NAMALWA (cell line): ENCODE results near the gene TOPBP1.
"Not testable (repeated sequence)": the region's sequence is repeated elsewhere in the genome, so short reads cannot be mapped to it uniquely, and the experiment has no call there.

ENCODE experiments used
- DNase-seq: peaks from one replicate; pipeline ENCODE4 v3.0.0-alpha.2; 2015; ENCODE audit warnings: low spot score

Gene TOPBP1

DNA sequence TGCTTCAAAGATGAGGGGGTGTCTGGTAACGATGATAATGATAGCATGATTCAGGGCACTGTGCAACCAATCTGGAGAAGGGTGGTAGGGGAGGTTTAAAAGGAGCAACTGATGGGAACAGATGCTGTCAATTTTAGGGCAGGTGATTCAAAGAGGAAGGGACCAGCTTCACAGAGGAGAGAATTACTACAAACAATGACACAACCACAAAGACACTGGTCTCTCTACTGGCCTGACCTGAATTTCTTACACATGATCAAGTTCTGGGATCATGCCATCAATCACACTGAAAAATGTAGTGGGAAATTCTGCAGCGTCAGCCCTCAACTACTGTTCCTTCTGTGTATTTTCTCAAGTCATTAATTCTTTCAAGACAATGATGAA, 90.8 kb downstream of the TOPBP1 start:
- no peak for DNase-seq

DNA sequence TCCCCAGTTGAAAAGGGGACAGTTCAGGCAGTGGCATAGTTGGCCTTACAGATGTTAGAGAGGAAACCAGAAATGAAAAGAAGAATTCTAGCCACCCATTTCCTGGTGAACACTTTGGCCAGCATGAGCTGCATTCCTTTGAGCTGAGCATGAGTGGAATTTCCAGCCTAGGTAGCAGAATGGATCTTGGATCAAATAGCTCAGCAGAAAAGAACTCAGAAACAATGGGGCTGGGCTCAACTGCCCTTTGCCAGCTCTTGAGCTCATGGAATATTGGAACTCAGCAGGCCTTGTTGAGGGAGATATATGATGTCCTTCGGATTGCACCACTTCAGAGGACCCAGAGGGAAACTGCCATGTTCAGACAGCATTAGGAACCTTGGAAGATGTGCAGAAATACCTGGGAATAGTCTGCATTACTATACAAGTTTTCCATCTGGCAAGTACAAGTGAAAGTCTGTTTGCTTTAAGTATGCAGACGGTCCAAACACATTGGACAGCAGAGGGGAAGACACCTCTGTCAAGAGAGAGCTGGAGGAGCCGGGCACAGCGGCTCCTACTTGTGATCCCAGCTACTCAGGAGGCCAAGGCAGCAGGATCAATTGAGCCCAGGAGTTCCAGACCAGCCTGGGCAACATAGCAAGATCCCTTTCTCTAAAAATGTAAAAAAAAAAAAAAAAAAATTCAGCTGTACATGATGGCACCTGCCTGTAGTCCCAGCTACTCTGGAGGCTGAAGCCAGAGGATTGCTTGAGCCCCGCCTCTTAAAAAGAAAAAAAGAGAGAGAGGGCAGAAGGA, 91.4 kb downstream of the TOPBP1 start:
- no peak for DNase-seq

DNA sequence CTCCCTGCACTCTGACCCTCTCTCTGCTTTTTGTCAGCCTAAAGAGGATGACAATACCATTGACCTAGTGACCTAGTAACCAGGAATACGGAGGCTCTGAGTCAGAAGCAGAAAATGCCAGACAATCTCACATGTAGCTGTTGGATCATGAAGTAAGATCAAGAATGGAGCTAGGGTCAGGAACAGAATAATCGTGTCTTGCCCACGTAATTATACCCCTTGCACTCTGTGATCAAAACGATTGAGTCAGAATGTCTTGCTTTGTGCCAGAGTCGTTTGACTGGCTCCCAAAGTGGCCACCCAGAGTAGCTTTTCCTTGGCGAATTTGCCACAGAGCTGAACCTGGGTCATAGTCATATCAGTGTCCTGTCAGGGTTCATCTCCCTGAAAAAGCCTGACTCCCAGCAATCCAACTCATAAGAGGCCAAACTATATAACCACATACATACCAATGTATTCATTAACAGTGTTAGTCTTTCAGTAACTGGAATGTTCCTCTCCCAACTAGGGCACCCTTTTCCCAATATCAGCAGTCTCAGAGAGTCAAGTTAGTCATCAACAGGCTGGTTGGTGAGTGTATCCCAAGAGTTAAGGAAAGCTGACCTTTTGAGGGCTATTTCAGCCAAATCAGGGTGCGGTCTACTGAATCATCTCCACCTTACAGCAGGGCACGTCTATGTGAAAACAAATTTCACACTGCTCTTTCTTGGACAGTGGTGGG, 93.3 kb downstream of the TOPBP1 start:
- DNase-seq = no peak

DNA sequence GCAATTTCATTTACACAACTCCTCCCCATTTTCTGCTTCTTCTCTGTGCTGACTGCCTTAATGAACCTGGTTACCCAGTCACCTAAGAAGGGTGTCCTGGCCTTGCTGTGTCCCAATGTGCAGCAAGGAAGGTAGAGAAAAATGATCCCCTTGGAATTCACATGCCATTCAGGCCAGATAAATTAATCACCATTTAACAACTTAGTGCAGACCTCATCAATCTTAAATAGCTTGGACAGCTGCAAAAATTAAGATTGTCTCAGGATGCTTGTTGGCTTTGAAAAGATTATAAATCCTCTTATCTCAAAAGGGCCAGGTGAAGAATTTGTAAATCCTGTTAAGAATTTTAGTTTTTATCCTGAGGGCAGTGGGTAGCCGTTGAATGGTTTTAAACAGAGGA, 97.9 kb downstream of the TOPBP1 start:
- no peak for DNase-seq

DNA sequence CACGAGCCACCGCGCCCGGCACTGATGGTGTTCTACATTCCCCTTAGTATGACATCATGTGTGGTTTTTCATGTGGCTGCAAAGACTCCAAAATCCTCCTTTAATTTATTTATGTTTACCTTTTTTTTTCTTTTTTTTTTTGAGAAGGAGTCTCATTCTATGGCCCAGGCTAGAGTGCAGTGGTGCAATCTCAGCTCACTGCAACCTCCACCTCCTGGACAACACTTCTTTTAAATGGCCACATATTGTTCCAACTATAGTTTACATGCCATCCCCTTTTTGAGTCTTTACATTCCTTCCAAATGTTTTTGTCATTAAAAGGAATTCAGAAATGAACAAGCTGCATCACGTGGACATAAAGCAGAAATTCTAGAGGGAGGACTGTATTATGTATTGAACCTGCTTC, 98.6 kb downstream of the TOPBP1 start:
- no peak for DNase-seq

DNA sequence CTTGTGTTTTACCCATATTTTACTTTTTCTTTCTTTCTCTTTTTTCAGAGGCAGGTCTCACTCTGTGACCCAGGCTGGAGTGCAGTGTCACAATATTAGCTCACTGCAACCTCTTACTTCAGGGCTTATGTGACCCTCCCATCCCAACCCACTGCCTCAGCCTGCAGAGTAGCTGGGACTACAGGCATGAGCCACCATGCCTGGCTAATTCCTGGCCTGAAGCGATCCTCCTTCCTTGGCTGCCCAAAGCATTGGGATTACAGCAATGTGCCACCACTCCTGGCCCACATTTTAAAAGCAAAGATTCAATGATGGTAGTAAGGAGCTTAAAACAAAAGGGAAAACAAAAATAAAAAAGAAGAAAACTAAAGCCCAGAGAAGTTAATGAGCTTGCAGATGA, 99.4 kb downstream of the TOPBP1 start:
- DNase-seq = no peak

DNA sequence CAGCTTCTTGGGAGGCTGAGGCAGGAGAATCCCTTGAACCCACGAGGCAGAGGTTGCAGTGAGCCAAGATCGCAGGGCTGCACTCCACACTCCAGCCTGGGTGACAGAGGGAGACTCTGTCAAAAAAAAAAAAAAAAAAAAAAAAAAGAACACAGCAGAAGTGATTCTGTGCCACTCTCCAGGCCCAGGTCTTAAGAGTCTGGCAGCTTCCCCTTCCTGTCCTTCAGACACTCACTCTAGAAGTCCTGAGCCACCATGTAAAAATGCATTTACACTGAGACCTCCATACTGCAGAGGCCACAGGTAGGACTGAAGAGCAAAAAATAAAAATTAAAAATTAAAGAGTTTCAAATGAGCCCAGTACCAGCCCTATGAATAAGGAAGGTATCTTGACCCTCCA, 100.1 kb downstream of the TOPBP1 start:
- no peak for DNase-seq

DNA sequence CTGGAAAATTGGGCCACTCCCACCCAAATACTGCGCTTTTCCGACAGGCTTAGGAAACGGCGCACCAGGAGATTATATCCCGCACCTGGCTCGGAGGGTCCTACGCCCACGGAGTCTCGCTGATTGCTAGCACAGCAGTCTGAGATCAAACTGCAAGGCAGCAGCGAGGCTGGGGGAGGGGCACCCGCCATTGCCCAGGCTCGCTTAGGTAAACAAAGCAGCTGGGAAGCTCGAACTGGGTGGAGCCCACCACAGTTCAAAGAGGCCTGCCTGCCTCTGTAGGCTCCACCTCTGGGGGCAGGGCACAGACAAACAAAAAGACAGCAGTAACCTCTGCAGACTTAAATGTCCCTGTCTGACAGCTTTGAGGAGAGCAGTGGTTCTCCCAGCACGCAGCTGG, 110.2 kb downstream of the TOPBP1 start:
- DNase-seq = not testable (repeated sequence)
